OCI-M2 (cell line): ENCODE results near the gene ZBTB39.

Source experiments
- DNase-seq: peaks from one replicate; lab custom pipeline; 2025; ENCODE audit not compliant: unreplicated experiment; lab: John Stamatoyannopoulos, UW

The ZBTB39 gene

DNA sequence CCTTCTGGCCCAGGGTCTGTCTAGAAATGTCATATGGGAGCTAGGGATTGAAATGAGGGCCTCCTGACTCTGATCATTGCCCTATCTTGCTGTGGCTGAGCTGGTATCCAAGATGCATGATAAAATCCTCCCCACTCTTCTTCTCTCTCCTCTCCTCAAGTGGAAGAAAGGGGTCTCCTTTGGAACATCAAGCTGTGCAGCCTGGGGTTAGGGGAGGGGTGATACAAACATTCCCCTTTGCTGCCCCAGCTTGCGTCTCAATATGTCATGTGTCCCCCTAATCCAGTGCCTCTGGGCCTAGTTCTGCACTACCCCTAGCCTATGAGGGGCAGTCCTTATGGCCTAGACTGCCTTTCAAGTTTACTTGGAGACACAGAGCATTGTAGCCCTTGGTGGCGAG is 57.5 kb downstream of the ZBTB39 start:
- no peak for DNase-seq
